ENCODE results near the gene GRAMD4.

GRAMD4 gene, protein sequence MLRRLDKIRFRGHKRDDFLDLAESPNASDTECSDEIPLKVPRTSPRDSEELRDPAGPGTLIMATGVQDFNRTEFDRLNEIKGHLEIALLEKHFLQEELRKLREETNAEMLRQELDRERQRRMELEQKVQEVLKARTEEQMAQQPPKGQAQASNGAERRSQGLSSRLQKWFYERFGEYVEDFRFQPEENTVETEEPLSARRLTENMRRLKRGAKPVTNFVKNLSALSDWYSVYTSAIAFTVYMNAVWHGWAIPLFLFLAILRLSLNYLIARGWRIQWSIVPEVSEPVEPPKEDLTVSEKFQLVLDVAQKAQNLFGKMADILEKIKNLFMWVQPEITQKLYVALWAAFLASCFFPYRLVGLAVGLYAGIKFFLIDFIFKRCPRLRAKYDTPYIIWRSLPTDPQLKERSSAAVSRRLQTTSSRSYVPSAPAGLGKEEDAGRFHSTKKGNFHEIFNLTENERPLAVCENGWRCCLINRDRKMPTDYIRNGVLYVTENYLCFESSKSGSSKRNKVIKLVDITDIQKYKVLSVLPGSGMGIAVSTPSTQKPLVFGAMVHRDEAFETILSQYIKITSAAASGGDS

GRCh38 chr22:46619830-46620501, at the start of gene GRAMD4:
Gene GRAMD4 (plus strand): TSS chr22:46620386. CDS start chr22:46626800, 6,414 bp downstream.
- DNase-seq (ENCODE audit: low spot score), result no peak

- DNase-seq (ENCODE audit: low spot score), result no peak
These were observed 48.4 kb upstream of the GRAMD4 start for GRCh38 chr22:46571642-46572250.

DNA sequence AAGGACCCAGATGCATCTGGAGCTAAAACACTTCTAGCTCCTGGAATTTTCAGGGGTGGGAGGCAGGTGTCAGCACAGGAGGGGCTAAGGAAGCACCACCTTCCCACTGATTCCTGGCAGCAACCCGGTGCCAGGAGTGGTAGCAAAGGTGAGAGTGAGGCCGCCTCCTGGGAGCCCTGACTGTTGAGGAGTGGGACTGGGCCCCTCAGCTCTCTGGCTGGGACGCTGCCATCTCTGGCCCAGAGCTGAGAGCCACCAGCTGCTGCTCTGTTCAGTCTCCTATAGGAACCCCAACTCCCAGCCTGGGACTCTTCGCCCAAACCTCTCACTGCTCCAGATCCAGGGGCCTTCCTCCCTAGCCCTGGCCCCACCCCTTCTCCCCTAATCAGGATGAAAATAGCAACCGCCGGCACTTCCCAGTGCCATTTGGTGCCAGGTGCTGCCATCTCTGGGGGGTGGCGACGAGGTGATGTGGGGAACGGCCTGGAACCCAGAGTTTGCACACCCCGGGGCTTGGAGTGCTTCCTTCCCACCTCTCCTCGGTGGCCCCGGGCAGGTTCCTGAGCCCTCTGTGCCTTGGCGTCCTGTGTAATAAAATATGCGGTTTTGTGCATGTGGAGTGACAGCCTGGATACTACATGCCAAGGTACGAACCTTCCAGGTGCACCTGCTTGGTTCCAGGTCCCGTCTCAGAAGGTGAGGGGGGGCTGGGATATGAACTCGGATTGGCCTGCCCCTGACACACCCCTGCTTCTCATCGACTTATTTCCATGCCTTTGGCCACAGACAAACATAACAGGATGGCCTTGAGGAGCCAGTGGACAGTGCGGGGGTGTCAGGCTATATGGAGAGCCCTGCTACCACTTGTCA, 47.0 kb upstream of the GRAMD4 start:
- no peak for DNase-seq (ENCODE audit: low spot score)

- DNase-seq (ENCODE audit: low spot score), result no peak
These were observed 46.3 kb upstream of the GRAMD4 start for GRCh38 chr22:46573781-46574437.

GRCh38 chr22:46574438-46574992, 45.7 kb upstream of the GRAMD4 start:
- DNase-seq (ENCODE audit: low spot score), result no peak

DNA sequence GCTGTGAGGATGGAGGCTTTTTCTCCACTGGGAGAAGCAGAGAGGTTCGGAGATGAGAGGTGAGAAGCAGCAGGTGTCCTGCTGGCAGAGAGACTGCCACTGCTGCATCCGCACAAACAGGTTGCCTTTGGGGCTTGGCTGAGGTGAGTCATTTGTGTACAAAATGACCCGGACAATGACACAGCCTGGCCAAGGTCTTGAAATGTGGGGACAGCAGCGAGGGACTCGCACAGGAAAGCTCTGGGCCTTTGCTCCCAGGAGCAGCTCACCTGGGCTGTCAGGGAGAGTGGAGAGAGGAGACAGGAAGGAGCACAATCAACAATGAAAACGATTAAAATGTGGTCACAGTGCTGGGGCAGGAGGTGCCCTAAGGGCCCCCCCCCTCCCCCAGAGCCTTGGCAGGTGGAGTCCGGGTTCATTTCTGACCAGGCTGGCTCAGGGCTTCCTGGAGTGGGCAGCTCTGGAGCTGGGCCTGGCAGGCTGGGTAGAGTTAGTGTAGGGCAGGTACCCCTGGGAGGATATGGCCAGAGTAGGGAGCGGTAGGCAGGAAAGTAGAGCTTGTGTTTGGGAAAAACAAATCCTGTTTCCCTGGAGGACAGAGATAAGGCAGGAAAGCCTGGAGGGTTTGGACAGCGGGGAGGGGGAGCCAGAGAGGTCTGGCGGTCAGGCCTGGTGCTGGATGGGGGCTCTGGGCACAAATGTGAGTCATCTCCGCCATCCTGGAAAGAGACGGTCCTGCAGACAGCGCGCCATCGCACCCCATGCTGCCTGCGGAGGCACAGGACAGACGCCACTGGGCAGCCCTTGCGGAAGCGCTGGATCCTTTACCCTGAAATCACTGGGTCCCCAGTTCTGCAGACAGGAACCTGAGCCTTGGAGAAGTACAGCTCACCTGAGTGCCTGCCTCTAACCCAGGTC, 44.9 kb upstream of the GRAMD4 start:
- DNase-seq (ENCODE audit: low spot score), result no peak

GRCh38 chr22:46575911-46576555, 44.2 kb upstream of the GRAMD4 start:
- DNase-seq (ENCODE audit: low spot score), result no peak

DNA sequence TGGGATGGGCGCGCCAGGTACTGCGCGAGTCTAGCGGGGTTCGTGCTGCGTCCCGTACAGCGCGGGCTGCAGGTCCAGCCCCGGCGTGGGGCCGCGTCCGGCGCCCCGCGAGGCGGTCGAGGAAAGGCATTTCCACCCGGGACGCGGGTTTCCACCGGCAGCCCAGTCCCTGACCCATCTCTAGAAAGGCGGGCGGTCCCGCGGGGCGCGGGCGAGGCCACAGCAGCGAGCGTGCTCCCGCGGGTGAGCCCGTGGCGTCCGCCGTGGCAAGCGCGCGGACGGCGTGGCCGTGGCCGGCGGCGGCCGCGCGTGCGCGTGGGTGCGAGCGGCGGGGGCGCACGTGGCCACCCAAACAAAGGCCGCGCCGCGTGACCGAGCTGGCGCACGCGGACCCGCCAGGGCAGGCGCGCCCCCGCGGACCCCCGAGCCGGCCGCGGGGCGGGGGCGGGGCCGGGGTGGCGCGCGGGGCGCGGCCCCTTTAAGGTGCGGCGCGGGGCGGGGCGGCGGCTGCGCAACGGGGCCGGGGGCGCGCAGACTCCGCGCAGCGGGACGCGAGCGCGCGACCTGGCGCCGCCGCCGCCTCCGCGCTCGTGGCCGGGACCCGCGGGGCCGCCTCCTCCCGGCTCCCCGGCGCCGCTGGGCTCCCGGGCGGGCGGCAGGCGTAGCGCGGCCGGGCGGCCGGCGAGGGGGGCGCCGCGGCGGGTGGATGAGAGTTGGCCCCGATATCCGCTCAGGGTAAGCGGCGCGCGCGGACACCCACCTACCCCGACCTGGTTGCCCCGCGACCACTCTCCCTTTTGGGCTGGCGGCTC, 43.4 kb upstream of the GRAMD4 start:
- DNase-seq (ENCODE audit: low spot score), result peak; percentile 86

GRCh38 chr22:46577368-46578249, 42.6 kb upstream of the GRAMD4 start:
- DNase-seq (ENCODE audit: low spot score), result no peak

GRCh38 chr22:46578251-46578823, 41.8 kb upstream of the GRAMD4 start:
- no peak for DNase-seq (ENCODE audit: low spot score)

DNA sequence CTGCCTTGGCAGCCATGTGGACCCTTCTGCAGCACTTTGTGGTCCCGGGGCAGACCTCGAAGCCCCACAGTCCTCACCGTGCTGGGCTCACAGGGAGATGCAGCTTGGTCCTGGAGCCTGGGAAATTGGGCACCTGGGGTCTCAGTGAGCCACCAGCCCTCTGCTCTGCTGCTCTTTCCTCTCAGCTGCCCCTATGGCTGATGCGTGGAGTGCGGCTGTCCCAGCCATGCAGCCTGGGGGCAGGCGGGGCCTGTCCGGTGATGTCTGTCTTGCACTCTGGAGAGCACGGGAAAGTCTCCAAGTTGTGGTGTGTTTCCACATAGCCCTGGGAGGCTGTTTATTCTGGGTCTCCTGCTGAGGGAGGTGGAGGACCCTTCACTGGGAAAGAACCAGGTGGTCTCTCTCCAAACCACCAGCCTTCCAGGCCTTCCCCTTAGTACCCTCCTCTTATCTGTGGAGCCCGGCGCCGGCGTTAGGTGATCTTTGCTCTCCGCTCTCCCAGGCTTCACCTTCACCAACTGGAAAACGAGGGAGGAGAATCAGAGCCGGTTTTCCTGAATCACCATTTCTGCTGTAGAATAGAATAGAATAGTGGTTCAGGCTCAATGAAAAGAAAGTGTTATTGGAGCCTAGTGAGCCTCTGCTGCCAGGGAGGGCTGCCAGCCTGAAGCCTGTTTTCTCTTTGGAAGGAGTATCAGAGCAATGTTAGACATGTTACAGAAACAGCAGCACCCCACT, 41.2 kb upstream of the GRAMD4 start:
- no peak for DNase-seq (ENCODE audit: low spot score)

GRCh38 chr22:46579751-46580449, 40.3 kb upstream of the GRAMD4 start:
- no peak for DNase-seq (ENCODE audit: low spot score)

DNA sequence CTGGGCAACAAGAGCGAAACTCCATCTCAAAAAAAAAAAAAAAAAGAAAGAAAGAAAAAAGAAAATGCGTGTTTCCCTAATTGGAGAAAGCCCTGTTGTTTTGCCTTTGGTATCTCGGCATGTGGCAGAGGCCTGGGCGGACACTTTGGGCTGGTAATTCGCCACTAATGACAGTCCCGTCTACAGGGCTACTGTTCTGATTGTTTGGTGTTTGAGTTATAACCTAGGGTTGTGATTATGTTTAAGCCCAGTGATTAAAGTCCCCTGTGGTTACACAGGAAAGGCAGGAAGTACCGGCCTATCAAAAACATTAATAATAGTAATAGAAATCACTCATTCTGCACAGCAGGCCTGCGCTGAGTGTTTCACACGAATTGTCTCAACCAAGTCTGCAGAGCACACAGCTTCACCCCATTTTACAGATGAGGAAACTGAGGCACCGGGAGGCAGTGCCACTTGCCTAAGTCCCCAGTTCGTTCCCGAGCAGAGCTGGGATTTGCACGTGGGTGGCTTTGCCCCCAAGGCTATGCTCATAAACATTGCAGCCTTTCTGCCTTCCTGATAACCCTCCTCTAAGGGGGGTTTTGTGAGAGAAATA, 39.1 kb upstream of the GRAMD4 start:
- DNase-seq (ENCODE audit: low spot score), result no peak

GRCh38 chr22:46581538-46582244, 38.5 kb upstream of the GRAMD4 start:
- no peak for DNase-seq (ENCODE audit: low spot score)
